ENCODE data around the gene ZBTB16. TPM values are rescaled to one million over a fixed set of nuclear protein-coding genes. Genes with fewer than 3 reads are reported as not detected.

The ZBTB16 gene
- total RNA-seq, 1 experiment from 2014 or later = not detected

DNA sequence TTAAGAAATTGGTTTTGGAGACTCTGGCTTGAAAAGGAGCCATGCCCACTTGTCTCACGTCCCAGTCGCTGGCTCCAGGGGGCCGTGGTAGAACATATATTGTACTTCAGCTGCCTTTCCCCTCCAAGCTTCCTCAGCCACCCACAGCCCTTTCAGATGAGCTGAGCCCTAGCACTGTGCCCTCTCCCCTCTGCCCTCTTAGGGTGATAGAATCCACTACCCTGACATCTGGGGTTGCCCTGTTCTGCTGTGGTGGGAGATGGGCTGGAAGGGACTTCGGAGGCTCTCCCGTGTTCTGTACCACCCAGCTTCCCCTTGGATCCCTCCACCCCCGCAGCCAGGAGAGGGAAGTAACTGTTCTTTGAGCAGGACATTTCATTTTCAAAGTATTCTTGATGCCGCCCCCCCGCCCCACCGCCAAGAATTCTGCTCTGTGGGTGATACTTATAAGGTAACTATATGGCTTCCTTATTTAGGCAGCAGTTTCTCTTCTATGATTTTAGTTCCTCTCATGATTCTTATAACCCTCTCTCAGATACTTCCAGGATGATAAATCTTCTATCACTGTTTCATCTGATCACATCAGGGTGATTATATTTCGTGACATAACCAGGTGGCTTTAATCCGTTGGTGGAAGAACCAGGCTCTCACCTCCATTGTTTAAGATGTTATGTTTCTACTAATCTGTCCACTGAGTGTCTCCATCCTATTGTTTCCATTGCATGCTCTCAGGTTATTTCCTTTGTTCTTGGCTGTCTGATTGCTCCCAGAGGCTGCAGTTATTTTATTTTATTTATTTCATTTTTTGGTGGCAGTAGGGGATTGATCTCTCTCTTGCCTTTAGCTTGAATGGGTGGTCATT, 24.1 kb downstream of the ZBTB16 start:
- DNase-seq (ENCODE audit: low spot score) = no peak

DNA sequence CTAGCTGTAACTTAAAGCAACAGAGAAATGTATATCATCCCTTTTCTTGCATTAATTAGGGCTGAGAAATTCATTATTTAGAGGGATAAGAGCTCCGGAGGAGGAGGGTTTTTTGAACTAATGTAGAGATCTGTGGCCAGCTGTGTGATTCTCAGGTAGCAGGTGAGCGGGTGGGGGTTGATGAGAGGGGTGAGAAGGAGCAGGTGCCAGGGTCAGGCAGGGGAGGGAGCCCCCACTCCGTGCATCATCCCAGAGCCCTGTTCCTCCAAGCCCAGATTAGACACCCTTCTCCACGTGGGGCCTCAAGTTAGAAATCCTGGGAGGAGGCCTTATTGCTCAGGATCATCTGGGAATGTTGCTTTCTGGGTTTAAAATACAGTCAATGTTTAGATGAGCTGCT, 24.9 kb downstream of the ZBTB16 start:
- no peak for DNase-seq (ENCODE audit: low spot score)

DNA sequence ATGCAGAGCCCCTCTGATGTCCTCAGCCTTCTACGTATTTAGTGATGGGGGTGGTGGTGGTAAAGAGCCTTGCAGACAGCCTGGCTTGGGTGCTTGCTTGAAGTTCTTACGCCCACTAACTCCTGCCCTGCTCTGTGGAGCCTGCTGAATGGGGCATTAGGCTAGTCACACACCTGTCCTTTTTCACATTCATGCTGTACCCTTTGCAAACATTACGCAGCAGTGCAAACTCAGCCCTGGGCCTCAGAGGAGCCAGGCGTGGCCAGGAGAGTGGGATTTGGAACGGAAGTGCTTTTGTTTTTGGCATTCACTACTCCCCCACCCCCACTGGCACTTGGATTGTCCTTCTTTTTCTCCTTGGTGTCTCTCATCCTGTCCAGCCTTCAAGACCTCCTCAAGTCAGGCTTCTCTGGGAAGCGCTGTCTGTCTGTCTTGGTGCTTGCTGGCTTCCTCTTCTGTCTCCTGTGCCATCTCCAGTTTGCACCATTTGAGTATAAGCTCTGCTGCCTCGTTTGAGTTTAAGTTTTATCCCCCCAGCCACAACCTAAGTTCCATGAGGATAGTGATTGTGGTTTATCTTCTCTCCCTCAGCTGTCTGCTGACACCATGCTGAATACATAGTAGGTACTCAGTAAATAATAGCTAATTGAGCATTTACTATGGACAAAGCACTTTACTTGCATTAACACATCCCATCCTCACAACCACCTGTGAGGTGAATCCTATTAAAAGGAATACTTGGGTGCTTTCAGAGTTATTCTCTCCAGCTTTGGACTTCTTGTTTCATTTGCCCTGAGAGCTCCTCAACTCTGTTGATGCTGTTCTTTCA, 26.7 kb downstream of the ZBTB16 start:
- DNase-seq (ENCODE audit: low spot score) = no peak

DNA sequence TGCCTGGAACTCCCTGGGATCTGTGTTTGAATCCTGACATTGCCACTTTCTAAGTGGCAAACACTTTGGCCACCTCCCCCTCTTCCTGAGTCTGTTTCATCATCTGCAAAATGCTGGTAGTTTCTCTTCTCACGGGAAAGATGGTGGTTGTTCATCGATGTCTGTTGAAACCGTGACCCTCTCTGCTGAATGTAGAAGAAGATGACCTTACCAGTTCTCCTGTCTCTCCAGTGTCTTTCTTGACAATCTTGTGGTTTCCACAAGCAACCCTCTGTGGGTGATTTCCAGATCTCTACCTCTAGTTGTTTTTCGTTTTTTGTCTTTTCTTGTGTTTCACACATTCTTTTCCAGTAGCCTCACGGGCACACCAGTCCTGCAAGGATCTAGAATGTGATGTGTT, 27.5 kb downstream of the ZBTB16 start:
- no peak for DNase-seq (ENCODE audit: low spot score)

DNA sequence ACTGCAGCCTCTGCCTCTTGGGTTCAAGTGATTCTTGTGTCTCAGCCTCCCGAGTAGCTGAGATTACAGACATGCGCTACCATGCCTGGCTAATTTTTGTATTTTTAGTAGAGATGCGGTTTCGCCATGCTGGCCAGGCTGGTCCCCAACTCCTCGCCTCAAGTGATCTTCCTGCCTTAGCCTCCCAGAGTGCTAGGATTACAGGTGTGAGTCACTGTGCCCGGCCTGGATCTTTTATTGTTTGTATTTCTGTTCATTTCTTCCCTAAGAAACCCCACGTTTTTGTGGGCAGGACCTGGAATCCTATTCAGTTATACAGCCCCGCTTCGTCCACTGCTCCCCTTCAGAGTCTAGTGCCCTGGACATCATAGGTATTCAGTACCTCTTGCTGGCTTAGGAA, 28.7 kb downstream of the ZBTB16 start:
- no peak for DNase-seq (ENCODE audit: low spot score)

DNA sequence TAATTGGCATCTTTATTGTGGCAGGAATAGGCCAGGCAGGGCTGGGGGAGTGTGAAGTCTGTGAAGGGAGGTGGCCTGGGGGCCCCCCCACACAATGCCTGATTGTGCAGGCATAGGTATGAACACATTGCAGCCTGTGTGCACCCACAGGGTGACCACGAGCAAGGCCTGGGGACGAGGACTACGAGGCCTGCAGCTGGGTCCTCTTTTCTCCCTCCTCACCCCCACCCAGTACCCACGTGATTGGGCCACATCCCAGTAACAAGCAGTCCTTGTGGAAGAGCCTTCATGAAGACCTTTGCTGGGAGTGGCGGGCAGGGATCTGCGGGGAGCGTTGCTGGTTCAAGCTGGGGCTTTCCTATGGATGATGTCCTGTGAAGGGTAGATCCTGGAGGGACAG, 29.3 kb downstream of the ZBTB16 start:
- no peak for DNase-seq (ENCODE audit: low spot score)

DNA sequence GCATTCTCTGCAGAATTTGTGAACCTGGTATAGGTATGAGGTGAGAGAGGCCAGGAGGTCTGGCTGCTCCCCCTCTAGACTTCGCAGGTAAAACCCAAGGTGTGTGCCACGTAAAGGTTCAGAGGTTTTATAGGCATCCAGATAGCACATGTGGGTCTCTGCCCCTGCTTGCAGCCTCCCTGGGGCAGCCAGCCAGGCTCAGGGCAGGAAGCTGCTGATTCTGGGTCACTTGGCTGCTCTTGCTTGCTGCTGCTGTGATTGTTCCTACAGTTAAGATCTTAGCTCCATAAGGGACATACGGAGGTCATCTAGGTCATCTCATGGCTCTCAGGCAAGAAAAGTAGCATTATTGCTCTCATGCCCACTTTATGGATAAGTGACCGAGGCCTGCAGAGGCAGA, 30.2 kb downstream of the ZBTB16 start:
- no peak for DNase-seq (ENCODE audit: low spot score)

DNA sequence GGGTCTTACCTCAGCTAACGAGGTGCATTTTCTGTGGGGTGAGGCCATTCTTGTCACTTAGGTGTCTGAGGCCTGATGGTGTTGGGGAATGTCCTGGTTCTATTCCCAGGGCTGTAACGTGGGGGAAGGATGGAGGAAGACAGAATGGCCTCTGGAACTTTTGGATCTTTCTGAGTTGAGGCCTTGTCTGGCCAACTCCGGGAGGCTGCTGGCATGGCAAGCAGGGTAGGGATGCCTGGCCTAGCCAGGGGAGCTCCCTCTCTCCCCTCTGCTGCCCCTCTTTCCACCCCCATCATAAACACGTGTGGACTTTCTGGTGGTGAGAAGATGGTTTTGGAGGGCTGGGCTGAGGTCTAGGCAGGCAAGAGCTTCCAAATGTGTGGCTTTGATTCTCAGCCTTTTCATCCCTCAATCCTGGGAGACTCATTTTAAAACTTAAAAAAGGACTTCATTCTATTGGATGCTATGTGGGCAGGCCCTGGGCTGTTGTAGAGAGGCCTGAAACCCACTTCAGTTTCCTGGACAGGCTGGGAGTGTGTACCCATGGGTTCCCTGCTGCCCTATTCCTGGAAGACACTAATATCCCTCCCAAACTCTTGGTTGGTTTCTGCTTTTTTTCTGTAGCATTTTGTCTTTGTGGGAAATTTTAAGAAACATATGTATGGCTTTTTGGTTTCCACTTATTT, 30.9 kb downstream of the ZBTB16 start:
- no peak for DNase-seq (ENCODE audit: low spot score)

DNA sequence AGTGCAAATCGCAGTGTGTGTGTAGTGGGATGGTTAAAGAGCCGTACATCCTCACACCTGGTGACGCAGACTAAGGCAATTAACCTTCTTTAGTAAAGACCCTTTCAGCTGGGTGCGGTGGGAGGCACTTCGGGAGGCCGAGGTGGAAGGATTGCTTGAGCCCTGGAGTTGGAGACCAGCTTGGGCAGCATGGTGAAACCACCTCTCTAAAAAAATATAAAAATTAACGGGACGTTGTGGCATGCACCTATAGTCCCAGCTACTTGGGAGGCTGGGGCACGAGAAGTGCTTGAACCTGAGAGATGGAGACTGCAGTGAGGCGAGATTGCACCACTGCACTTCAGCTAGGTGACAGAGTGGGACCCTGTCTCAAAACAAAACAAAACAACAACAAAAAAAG, 31.5 kb downstream of the ZBTB16 start:
- no peak for DNase-seq (ENCODE audit: low spot score)

DNA sequence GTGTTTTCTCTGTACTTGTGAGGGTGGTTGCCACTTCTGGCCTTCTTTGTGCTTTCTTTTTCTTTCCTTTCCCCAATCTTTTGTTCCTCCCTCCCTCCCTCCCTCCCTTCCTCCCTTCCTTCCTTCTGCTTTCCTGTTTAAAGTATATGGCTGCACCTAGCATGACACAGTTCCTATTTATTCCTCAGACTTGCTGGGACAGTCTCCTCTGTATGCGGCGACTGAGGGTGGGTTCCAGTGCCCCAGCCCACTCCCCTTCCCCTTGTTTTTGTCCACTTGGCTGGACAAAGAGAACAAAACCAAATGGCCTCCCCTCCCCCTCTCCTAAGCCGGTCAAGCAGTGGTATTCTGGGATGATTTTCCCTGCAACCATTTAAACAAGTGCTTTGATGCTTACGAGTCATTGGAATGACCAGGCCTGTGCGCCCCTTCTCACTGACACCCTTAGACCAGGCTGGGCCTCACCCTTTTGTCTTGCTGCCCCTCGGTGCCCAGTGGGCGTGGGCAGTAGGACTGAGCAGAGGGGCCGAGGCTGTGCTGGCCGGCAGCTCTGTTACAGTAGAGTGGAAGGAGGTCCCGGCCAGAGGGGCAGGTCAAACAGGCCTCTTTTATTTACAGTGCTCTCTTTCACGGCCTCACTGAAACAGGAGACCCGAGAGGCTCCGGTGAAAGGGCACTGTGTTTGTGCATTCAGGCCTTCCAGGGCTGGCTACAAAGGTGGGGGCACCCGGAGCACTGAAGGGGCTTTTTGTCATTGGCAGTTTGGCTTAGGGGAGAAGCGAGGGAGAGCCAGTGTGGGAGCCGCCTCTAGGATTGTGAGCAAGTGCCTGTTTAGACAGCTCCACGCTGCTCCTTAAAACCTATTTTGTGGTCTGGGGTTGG, 32.2 kb downstream of the ZBTB16 start:
- DNase-seq (ENCODE audit: low spot score) = no peak

DNA sequence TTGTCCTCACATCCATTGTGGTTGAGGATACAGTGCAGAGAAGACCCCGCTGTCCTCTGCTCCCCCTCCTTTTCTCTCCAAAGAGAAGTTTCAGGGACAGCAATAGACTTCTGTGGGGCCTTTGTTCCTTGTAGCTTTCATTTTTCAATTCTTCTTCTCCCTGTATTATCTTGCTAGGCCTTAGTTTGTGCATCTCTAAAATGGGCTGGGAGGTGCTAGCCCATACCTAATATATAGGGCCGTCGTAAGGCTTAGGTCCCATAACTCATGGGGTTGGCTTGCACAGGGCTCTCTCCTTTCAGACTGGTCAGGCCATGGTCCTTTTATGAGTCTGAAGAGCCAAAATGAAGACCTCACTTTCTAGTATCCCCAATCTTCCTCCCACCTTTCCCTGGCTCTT, 33.0 kb downstream of the ZBTB16 start:
- no peak for DNase-seq (ENCODE audit: low spot score)

DNA sequence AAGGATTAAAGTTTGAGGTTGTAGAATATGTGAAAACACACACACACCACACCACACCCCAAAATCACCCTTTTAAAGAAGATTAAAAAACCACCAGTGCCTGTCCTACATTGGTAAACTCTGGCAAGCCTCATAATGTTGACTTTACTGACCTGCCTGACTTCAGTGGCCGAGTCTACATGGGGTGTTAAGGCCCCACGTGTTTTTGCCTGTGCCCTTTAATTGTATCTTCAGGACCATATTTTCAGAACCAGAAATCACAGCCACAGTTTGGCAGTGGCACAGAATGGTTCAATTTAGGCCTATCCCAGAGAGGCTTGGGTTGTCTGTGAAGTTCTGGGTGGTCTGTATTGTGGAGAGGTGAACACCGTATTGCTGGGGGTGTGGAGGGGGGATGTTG, 33.4 kb downstream of the ZBTB16 start:
- no peak for DNase-seq (ENCODE audit: low spot score)

DNA sequence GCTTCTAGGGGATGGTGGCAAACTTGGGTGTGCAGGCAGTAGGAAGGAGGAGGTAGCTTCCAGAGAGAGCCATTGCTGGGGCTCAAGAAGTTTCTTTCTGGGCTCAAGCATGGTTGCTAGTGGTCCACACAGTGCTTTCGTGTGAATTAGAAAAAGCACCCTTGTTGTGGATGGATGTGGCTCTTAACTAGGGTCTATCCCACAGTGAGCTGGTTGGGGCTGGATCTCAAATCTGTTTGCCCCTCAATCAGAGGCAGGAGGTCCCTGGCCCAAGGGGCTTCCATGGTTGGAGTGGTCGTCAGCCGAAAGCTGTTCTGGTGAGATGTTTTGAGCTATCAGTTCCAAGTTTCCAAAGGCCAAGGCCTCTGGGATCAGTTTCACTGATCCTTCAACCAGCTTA, 35.0 kb downstream of the ZBTB16 start:
- DNase-seq (ENCODE audit: low spot score) = no peak

DNA sequence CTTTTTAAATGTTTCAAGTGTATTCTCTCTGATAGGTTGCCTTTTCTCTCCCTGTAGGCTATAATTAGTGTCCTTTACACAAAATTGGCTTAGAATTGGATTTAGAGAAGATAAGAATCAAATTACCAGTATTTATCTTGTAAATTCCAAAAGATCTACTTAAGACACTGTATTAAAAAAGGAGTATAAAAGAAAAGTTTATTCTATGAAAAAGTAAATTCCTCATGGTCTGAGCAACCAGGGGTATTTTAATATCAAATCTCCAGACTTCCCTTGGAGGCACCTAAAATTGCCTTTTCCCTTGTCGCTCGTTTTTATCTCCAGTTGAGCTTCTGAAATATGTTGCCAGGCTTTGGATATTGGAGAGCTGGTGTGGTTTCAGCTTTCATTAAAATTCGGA, 36.4 kb downstream of the ZBTB16 start:
- no peak for DNase-seq (ENCODE audit: low spot score)

DNA sequence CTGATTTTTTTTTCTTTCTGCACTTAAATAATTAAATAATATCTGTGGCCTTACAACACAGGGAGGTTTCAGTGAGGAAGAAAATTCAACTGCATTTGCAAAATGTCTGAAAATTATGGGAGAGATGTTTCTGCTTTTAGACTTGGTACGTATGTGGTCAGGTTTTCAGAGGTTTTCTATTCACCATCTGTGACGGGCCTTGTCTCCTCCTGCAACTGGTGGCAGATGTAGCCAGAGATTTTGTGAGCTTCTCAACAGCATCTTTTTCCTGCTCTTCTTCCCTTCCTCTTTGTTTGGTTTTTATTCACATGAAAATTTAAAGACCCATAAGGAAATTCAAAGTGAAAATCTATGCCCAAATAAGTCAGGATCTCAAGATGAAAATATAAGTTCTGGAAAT, 38.3 kb downstream of the ZBTB16 start:
- no peak for DNase-seq (ENCODE audit: low spot score)

DNA sequence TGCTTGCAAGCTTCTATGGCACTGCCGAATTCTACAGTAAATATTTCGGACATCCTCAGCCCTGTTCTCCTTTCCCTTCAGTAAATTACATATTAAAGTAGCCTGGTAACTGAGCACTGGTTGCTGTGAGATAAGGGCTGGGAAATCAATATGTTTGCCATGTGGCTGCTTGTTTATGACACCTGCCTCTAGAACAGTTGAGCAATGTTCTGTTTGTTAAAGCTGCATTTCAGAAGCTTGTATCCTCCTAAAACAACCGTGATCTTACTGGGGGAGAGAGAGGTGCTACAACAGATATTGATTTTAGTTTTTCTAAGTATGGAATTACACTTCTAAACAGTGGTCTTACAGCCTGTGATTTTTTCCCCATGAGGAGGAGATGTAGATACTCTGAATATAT, 39.4 kb downstream of the ZBTB16 start:
- DNase-seq (ENCODE audit: low spot score) = no peak

DNA sequence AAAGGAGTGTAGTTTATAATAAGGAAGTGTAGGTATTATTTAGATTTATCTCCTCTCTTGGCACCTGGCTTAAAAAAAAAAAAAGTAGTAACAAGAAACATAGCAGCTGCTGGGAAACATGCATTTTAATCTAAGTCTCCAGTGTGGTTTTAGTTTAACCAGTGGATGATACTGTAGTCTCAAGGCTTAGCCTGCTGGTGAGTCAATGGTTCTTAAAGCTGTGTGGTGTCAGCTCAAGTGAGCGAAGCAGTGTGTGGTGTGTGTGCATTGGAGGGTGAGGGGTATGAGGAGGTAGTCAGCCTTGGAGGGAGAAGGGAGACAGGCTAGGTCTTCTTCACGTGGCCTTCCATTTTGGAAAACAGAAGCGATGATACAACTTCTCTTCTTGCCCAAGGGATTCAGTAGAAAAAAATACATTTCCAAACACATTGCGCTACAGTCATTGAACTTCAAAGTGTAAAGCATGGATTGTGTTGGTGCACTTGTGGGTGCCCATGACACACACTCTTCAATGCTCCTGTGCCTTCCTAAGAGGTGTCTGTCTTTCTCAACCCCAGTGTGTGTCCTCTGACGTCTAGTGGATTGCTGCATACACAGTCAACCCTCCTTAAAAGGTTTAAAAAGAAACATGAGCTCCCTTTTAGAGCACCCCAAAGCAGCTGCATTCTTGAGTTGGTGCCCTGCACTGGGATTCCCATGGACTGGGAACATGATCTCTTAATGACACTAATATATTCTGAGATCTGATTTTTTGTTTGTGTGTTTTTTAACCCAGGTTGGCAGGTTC, 40.1 kb downstream of the ZBTB16 start:
- DNase-seq (ENCODE audit: low spot score) = no peak

DNA sequence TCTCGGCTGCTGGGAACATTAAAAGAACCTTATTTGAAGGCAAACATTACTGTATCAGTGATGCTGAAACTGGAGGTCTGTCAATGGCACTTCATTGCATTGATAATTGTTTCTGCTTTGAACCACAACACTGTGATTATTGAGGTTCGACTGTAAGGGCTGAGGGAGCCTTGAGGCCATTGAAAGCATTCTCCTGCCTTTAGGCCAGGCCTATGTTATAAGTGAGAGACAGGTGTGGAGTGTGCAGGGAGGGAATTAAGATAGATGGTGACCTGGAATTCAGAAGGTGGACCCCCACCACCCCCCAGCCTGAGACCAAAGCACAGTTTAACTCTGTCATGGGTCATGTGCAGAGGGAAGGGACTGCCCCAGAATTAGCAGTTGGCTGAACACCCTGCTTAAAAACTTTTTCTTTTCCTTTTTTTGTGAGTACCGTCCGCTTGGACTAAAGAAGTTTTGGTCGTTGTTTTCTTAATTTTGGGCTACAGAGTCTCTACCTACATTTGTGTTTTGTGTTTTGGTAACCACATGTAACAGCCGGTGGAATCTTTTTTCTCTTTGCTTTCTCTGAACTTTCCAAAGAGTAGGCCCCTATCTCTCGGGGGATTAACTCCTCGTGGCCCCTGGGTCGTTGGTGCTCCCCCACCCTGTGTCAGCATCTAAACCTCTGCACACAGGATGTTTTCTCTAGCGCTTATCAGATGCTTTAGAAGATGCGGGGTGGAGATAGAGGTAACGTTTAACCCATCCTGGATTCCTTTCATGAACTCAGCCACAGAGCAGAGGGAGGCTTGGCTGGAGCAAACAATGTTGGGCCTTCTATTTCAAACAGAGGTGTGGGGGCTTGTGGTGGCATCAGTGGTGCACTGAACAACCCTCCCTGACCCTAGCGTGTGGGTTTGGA, 43.7 kb downstream of the ZBTB16 start:
- no peak for DNase-seq (ENCODE audit: low spot score)

DNA sequence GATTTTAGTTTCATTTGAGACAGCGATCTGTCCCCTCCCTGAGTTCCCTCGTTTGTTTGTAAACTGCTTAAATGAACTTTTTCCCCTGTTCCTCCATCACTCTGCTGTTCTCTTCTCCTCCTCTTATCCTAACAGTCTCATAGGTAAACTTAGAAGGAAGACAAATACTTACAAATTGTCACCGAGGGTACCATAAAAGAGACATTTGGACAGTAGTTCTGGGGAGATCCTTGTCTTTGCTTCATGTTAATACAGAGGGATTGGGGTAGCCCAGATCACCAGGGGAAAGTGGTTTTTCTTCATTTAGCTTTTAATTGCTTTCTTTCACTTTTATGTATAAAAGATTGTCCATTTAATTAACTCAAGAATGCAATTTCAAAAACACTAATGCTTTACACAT, 46.1 kb downstream of the ZBTB16 start:
- no peak for DNase-seq (ENCODE audit: low spot score)

All from HT-29 (cell line).